T-helper 1 cell treated with Interleukin-12 subunit alpha and Interleukin-12 subunit beta and Interleukin-4 antibody, amounts not matched to agents 30 μg/mL and 1 μg/mL, for 36 hours (primary cell): ENCODE results near the gene SSR2.
"Not testable (repeated sequence)": the region's sequence is repeated elsewhere in the genome, so short reads cannot be mapped to it uniquely, and the experiment has no call there.

Source experiments
- H3K27ac Mint-ChIP-seq: one replicate; pipeline ENCODE4 v1.8.0; 2021; ENCODE audit warnings: mild to moderate bottlenecking, mixed read lengths
- H3K27me3 Mint-ChIP-seq: one replicate; pipeline ENCODE4 v1.8.0; 2021; ENCODE audit warnings: low read depth, mixed read lengths
- H3K36me3 Mint-ChIP-seq: one replicate; pipeline ENCODE4 v1.8.0; 2021; ENCODE audit warnings: low read depth, mixed read lengths
- H3K4me1 Mint-ChIP-seq: one replicate; pipeline ENCODE4 v1.8.0; 2021; ENCODE audit warnings: low read depth, mixed read lengths
- H3K4me3 Mint-ChIP-seq: one replicate; pipeline ENCODE4 v1.8.0; 2021; ENCODE audit warnings: mild to moderate bottlenecking, moderate library complexity, mixed read lengths
- H3K9me3 Mint-ChIP-seq: one replicate; pipeline ENCODE4 v1.8.0; 2021; ENCODE audit warnings: mixed read lengths

SSR2 gene

DNA sequence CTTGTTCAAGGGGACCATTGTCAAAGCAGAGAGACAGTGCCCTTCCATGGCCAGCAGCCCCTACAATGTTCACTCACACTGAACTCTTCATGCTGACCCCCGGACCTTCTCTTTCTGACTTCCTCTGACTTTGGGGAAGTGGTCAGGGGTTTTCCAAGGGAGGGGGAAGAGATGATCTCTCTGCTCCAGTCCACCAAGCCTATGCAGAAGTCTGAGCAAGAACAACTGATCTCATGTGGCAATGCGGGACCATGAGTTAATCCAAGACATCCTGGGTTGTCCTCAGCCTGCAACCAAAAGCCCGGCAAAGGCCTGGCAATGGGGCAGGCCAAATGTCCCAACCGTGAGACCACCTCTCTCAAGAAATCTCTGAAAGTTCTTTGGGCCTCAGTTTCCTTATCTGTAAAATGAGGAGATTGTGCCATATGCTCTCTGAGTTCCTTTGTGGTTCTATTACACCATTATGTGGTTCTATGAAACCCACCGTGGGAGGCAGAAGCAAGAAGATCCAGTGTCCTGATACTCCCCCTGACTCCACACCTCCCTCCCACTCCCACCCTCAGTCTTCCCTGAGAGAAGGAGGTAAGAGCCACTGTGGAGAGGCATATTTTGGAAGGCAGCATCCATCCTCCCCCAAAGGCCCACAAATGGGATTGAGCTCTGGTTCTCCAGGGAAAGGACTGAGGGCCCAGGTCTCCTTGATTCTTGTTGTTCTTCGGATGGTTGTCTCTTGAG, 30.6 kb downstream of the SSR2 start:
- Mint-ChIP-seq H3K4me3 (no peak overlapping the region), H3K9me3 (no peaks in the 10 kb centered on the region)

DNA sequence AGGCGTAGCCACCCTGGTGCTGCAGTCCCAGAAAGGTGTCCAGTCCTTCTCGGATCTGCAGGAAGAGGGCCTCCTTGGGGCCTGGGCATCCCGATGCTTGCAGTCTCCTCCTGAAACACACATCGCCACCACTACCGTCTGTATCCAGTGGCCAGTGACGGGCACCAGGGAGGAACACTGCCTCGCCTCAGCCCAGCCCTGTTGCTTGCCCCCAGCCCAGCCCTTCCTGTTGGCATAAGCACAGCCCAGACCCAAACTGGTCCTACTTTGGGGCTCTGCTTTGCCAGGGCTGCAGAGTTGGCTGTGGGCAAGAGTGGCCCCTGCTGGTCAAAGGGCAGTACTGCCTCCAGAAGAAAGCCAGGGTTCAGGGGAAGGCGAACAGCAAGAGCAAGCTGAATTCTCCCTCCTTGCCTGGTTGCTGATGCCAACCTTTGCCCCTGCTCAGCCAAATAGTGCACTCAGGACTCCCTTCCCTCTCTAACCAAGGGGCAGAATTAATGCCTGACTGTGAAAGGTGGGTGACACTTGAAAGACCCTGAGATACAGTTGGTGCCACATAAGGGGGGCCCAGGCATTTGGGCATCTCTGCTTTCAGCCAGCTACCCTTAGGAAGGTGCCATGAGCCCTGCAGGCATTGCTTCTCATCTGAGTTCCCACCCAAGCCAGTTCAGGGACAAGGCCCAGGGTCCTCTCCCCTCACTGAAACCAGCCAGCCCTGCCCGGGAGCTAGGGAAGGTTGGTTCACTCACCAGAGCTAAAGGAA, 31.3 kb downstream of the SSR2 start:
- peaks cover 18% of the 10 kb centered on the region for H3K4me1 Mint-ChIP-seq
- no peak overlapping the region for H3K27ac Mint-ChIP-seq
- H3K4me3 Mint-ChIP-seq: no peak overlapping the region
- H3K27me3 Mint-ChIP-seq: no peaks in the 10 kb centered on the region
- no peaks in the 10 kb centered on the region for H3K36me3 Mint-ChIP-seq
- no peaks in the 10 kb centered on the region for H3K9me3 Mint-ChIP-seq

More for the DNA sequence above, 30.6 kb downstream of the SSR2 start:
- no peaks in the 10 kb centered on the region for H3K27me3 Mint-ChIP-seq
- H3K4me1 Mint-ChIP-seq: peaks cover 18% of the 10 kb centered on the region
- no peaks in the 10 kb centered on the region for H3K36me3 Mint-ChIP-seq
- H3K27ac Mint-ChIP-seq: no peak overlapping the region

DNA sequence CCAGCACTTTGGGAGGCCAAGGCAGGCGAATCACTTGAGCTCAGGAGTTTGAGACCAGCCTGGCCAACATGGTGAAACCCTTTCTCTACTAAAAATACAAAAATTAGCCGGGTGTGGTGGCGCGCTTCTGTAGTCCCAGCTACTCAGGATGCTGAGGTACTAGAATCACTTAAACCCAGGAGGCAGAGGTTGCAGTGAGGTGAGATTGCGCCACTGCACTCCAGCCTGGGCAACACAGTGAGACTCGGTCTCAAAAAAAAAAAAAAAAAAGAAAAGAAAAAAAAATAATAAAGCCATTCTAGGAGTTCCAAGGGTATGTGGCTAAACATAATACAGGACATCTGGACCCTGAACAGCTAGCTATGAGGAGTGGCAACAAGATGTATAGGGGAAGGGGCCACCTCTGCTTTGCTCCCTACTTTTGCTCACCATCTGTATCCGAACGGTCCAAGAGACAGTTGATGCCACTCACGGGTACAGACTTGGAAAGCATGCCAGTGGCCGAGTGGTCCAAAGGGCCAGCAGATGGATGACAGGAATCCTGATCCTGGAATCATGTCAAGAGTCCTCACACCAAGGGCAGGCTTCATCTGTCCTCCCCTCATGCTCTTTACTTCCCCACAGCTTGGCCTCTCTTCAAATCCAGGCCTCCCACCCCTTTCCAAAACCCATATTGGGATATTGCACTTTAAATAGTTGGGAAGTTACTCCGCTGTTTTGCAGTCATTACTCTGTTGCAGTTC, 35.7 kb downstream of the SSR2 start:
- H3K27ac Mint-ChIP-seq, H3K36me3 Mint-ChIP-seq: not testable (repeated sequence)

DNA sequence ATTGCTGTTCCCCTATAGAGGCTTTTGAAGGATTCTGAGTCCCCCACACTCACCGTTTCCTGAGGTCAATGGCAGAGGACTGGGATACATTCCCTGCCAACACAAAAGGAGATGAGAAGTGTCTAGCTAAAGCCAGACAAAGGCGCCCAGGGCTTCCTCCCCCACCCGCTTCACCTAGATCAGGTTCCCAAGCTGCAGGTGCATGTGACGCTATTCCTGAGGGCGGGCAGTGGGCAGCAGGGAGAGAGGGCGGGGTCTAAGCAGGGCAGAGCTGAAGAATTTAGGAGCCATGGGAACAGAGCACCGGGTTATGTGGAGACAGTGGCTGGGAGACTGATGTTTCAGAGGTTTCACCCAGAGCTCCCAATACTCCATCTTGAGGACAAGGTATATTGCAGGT, 36.4 kb downstream of the SSR2 start:
- Mint-ChIP-seq H3K9me3 (no peaks in the 10 kb centered on the region), H3K4me3 (no peak overlapping the region), H3K36me3 (peaks cover 3% of the 10 kb centered on the region), H3K27me3 (no peaks in the 10 kb centered on the region), H3K27ac (no peak overlapping the region), H3K4me1 (peaks cover 39% of the 10 kb centered on the region)

More for the DNA sequence above, 35.7 kb downstream of the SSR2 start:
- H3K9me3 Mint-ChIP-seq, H3K4me3 Mint-ChIP-seq, H3K27me3 Mint-ChIP-seq: not testable (repeated sequence)
- H3K4me1 Mint-ChIP-seq: peaks cover 38% of the 10 kb centered on the region

DNA sequence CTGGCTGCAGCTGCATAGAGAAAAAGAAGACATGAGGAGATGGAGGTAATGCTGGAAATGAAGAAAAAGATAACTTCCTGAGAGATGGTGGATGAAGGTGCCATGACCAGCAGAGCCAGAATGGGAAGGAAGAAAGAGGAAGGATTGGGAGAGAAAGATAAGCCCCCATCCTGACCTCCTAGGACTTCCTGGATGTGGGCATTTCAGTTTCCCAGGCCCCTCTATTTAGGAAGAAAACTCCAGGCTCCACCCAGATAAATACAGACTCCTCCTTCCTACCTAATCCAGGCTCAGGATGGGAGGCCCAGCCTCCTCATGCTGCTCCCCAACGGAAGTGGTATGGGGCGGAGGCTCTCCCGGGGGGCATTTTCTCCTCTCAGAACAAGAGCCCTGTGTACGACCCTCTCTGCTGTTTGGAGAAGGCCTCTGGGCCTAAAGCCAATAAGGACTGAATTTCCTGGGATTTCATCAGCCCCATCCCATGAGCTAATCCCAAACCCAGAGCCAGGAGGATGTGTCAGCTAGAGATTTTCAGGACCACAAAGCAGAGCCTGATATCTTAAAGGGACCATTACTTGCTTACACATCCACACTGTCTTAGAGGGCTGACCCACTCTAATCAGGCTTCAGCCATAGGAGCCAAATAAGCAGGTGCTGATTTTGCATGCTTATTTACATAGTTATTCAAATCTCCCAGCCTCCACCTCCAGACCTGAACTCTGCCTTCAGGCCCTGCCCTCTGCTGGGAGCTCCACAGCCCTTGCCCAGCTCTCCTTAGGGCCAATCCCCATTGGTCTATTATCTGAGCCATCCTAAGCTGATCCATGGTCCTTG, 37.3 kb downstream of the SSR2 start:
- H3K27me3 Mint-ChIP-seq: no peaks in the 10 kb centered on the region
- H3K36me3 Mint-ChIP-seq: peaks cover 3% of the 10 kb centered on the region
- peaks cover 33% of the 10 kb centered on the region for H3K4me1 Mint-ChIP-seq
- no peak overlapping the region for H3K4me3 Mint-ChIP-seq
- no peaks in the 10 kb centered on the region for H3K9me3 Mint-ChIP-seq
- H3K27ac Mint-ChIP-seq: no peak overlapping the region

DNA sequence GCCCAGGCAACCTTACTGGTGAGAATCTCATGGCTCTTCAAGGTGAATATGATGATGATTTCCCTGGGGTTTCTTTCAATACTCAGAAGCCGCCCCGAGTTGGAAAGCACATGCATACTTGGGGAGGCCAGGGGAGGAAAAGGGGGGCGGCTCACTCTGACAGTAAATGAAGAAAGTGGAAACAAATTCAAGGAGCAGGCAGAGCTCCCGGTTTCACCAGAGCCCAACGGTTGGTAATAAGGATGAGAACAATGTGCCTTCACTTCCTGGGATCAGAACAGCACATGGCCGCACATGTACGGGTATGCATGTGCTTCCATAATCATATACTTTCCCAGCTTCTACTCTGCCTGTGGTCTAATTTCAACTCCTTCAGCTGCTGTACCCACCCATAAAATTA, 38.6 kb downstream of the SSR2 start:
- Mint-ChIP-seq H3K9me3 (no peaks in the 10 kb centered on the region), H3K36me3 (peaks cover 8% of the 10 kb centered on the region), H3K27ac (peak overlapping the region; percentile 47), H3K4me3 (no peak overlapping the region), H3K27me3 (no peaks in the 10 kb centered on the region), H3K4me1 (peaks cover 35% of the 10 kb centered on the region)

DNA sequence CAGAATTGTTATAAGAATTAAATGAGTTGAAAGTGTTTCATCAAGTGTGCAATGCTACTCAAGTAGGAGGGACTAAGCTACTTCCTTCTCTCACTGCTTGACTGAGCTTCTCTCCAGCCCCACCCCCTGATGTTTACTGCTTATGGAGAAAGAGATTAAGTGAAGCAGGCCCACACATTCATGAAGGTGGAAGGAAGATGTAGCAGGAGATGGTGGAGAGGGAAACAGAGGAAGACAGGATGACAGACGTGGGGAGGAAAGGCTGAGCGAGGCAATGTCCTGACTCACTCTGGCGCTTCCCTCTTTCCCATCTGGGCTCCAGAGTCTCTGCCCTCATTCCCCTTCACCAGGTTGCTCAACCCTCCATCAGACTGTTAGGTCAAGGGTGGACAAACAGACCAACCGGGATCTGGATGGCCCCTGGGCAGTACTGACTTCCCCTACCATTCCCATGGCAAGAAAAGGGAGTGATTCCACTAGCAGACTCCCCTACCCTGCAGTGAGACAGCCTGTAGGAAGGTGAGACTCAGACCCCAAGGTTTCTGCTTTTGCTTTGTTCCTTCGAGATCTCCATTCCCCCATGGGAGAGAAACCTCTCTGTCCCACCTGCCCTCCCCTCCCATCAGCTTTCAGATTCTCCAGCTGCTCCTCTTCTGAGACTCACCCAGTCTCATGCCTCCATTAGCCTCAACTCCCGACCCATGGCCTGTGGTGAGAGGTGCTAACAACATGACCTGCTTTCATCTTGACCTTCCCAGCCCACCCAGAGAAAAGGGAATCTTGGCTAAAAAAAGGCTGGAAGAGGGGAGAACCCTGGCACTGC, 39.3 kb downstream of the SSR2 start:
- Mint-ChIP-seq H3K36me3 (peaks cover 11% of the 10 kb centered on the region), H3K27me3 (no peaks in the 10 kb centered on the region), H3K27ac (peak overlapping the region; percentile 86), H3K4me3 (peak overlapping the region; percentile 90), H3K9me3 (no peaks in the 10 kb centered on the region), H3K4me1 (peaks cover 41% of the 10 kb centered on the region)

DNA sequence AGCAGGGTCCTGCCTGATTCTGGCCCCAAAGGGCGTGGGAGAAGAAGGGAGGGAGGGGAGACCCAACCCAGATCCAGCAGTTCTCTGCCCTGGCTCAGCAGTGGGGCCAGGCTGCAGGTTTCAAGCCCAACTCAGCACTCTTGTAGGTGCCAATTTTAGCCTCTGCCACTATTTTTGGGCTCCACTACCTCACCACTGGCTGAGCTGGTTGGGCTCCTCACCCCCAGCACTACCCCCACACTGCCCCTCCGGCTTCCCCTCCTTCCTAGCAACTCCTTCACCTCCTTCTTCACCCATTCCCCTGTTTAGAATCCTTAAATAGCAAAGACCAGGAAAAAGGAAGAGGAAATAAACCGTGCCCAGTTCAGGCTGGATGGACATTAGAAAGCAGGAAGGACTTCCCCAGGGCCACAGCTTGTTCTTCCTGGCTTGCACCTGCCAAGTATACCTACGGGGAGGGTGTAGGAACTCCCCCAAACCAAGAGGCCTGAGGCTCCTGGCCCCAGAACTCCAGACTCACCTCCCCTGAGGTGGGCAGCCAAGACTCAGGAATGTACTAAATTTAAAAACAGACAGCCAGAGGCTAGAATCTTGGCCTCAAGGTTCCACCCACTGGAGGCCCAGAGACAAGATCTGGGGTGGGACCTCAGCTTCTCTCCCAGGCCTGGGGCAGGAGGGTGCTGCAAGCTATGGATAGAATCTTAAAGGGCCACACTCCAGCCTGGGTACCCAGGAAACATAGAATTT, 41.0 kb downstream of the SSR2 start:
- H3K9me3 Mint-ChIP-seq: no peaks in the 10 kb centered on the region
- no peaks in the 10 kb centered on the region for H3K27me3 Mint-ChIP-seq
- peaks cover 23% of the 10 kb centered on the region for H3K36me3 Mint-ChIP-seq
- peak overlapping the region; percentile 89 for H3K27ac Mint-ChIP-seq
- H3K4me3 Mint-ChIP-seq: peak overlapping the region; percentile 90
- peaks cover 58% of the 10 kb centered on the region for H3K4me1 Mint-ChIP-seq

DNA sequence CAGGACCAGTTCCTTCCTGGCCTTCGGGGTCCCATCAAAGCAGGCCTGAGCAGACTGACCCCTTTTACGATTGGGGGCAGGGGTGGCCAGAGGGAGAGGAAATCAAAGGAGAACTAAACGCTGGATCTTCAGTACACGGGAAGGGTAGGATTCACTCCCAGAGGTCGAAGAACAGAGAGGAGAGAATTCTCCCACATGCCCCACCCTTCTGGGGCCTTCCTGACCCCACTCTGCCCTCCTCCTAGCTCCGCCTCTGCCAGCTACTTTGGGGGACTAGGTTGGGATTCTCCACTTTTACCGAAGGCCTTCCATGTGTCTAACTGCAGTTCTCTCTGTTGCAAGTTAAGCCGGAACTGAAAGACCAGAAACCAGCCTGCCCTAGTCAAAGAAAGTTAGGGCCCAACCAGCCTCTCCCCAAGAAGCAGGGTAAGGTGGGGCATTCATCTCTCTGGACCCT, 41.8 kb downstream of the SSR2 start:
- peaks cover 28% of the 10 kb centered on the region for H3K36me3 Mint-ChIP-seq
- H3K4me3 Mint-ChIP-seq: peak overlapping the region; percentile 90
- peaks cover 65% of the 10 kb centered on the region for H3K4me1 Mint-ChIP-seq
- peak overlapping the region; percentile 89 for H3K27ac Mint-ChIP-seq
- no peaks in the 10 kb centered on the region for H3K9me3 Mint-ChIP-seq
- no peaks in the 10 kb centered on the region for H3K27me3 Mint-ChIP-seq

DNA sequence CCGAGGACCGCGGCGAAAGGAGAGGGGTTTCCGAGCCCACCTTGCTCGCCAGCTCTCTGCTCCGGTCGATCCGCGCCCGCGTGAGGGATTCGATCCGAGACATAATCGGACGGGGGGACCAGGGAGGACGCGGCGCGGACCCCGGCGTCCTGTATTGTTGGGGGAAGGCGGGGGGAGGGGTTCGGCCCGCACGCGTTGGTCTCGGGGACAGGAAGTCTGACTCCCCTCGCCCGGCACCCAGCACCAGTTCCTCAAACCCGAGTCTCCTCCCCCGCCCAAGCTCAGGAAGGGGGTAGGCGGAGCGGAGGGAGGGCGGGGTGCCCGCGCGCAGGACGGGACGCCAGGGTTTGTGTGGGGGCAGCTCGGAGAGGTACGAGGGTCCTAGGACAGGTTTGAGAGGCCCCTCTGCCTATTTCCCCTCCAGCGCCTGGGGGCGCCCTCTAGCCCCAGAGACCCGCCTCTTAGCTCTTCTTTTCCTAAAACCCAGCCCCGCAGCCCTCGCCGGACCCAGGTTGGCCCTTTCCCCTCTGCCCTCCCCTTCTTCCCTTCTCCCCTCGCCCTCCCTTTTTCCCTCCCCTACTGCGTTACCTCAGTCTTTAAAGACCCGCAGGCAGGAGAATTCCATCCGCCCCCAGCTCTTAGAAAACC, 42.3 kb downstream of the SSR2 start, which contains the start of gene ARHGEF2:
Gene ARHGEF2, minus strand, starts transcription at position 223 of the 648 bp plus-strand sequence. Its CDS starts 120 bp downstream, at position 103.
- peak within 1 kb of the TSS; percentile 90 for H3K4me3 Mint-ChIP-seq
- H3K9me3 Mint-ChIP-seq: no peaks in the 10 kb centered on the region
- H3K4me1 Mint-ChIP-seq: peaks cover 66% of the 10 kb centered on the region
- H3K27ac Mint-ChIP-seq: peak within 1 kb of the TSS; percentile 89
- H3K27me3 Mint-ChIP-seq: no peaks in the 10 kb centered on the region
- H3K36me3 Mint-ChIP-seq: peaks cover 28% of the 10 kb centered on the region

DNA sequence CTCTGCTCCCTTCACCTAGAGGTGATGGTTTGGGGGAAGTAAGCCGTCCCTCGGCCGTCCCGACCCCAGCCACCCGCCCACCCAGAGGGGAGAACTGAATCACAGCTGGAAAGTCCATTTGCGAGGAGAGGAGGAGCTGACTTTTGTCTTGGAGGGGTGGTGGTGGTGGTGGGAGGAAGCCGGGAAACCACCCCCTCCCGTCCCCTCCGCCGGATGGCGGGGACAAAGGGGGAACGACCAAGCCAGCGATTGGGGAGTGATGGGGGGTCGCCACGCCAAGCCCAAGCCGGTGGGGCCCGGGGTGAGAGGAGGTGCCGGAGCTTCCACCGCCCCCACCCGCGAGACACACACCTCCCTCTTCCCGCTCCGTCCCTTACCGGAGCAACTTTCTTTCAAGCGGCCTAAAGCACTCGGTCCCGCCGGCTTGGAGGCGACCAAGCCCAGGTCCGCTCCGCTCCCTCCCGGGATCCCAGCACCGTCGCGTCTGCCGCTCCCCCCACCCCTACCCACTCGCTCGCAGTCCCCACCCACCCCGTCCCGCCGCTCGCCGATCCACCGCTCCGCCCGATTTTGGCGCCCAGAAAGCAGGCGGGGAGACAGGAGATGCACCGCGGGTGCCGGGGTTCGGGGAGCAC, 42.9 kb downstream of the SSR2 start:
- Mint-ChIP-seq H3K36me3 (peaks cover 33% of the 10 kb centered on the region), H3K27ac (peak overlapping the region; percentile 89), H3K9me3 (no peaks in the 10 kb centered on the region), H3K4me1 (peaks cover 70% of the 10 kb centered on the region), H3K4me3 (peak overlapping the region; percentile 90), H3K27me3 (no peaks in the 10 kb centered on the region)
